ENCODE measurements around the gene SLC25A48. TPM values are rescaled to one million over a fixed set of nuclear protein-coding genes. Genes with fewer than 3 reads are reported as not detected.

SLC25A48 gene
- total and polyA plus RNA-seq, 7 donors: 1.6 to 7.2 (median 1.9) TPM; not detected in 4

DNA sequence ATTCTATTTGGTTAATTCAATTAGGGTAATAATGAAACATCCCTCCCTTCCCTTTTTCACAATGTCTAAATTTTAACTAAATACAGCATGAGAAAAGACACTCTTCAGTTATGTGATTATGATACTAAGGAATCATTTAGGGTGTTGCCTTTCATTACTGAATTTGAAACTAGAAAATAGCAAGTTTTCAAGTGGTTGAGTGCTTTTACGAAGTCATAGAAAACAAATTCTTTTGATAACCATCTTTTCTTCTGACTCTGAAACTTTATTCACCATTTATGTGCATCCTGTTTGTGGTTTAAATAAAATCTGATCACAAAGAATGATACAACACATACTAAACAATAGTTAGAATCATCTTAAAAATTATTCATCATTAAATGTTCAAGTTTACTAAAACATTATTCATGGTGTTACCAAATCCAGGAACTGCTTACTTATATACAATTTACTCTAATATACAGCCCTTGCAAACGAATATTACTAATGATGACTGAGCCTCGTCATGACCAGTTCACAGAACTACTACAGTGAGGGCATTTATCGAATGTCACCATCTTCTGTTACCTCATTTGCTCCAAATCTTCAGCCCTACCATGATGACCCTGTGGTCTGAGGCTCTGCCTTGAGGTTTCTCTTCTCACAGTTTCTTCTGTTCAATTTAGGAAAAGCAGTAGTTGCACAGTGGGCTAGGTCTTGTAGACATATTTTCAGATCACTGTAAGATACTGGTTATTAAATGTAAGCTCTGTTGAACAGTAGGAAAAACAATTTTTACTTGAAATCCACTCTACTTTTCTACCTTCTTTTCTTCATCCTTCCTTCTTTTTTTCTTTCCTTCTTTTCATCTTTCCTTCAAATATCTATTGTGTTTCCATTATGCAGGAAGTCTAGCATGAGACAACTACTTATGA is 79.5 kb downstream of the SLC25A48 start:
- intact Hi-C loops (cut with DNase I): no loop called here
- no peak for DNase-seq
- H3K27me3 ChIP-seq: peaks cover 4 to 24% (median 6%) of the 10 kb centered on the region in 3 donors
- no peak overlapping the region for H3K27ac ChIP-seq
- TF ChIP-seq POLR2A (IDR thresholded peaks at IDR 0.05) (no peak), POLR2AphosphoS5 (IDR thresholded peaks at IDR 0.05) (no peak), EP300 (IDR thresholded peaks at IDR 0.05) (no peak)
- TF ChIP-seq, protein P1, sequence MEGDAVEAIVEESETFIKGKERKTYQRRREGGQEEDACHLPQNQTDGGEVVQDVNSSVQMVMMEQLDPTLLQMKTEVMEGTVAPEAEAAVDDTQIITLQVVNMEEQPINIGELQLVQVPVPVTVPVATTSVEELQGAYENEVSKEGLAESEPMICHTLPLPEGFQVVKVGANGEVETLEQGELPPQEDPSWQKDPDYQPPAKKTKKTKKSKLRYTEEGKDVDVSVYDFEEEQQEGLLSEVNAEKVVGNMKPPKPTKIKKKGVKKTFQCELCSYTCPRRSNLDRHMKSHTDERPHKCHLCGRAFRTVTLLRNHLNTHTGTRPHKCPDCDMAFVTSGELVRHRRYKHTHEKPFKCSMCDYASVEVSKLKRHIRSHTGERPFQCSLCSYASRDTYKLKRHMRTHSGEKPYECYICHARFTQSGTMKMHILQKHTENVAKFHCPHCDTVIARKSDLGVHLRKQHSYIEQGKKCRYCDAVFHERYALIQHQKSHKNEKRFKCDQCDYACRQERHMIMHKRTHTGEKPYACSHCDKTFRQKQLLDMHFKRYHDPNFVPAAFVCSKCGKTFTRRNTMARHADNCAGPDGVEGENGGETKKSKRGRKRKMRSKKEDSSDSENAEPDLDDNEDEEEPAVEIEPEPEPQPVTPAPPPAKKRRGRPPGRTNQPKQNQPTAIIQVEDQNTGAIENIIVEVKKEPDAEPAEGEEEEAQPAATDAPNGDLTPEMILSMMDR (IDR thresholded peaks at IDR 0.05): no peak
- H3K4me1 ChIP-seq: no peaks in the 10 kb centered on the region
- 67 to 71% methylated on average over 4 of the region's 4 CpGs for WGBS, 2 donors
- no peaks in the 10 kb centered on the region for H3K36me3 ChIP-seq
- H3K9me3 ChIP-seq: no peaks in the 10 kb centered on the region
- no peak overlapping the region for H3K4me3 ChIP-seq

GRCh38 chr5:135915466-135916001 is 81.1 kb downstream of the SLC25A48 start:
- no peak for DNase-seq
- Histone ChIP-seq H3K4me3 (no peak overlapping the region), H3K36me3 (no peaks in the 10 kb centered on the region), H3K9me3 (no peaks in the 10 kb centered on the region), H3K27me3 (peaks cover 0 to 24% (median 6%) of the 10 kb centered on the region in 3 donors), H3K27ac (no peak overlapping the region), H3K4me1 (no peaks in the 10 kb centered on the region)
- intact Hi-C loops (cut with DNase I): no loop called here
- TF ChIP-seq, protein P1 (IDR thresholded peaks at IDR 0.05): no peak
- TF ChIP-seq POLR2AphosphoS5 (IDR thresholded peaks at IDR 0.05) (no peak), EP300 (IDR thresholded peaks at IDR 0.05) (no peak), POLR2A (IDR thresholded peaks at IDR 0.05) (no peak)
- 93 to 95% methylated on average over 5 of the region's 5 CpGs for WGBS, 2 donors

GRCh38 chr5:135916638-135917263 is 82.3 kb downstream of the SLC25A48 start:
- no peak for TF ChIP-seq POLR2AphosphoS5 (IDR thresholded peaks at IDR 0.05)
- no peak for TF ChIP-seq EP300 (IDR thresholded peaks at IDR 0.05)
- TF ChIP-seq, protein P1 (IDR thresholded peaks at IDR 0.05): no peak
- TF ChIP-seq POLR2A (IDR thresholded peaks at IDR 0.05): no peak
- 75 to 77% methylated on average over 8 of the region's 8 CpGs for WGBS, 2 donors
- peaks cover 0 to 16% (median 0%) of the 10 kb centered on the region in 3 donors for H3K27me3 ChIP-seq
- intact Hi-C loops (cut with DNase I): no loop called here
- H3K4me1 ChIP-seq: no peaks in the 10 kb centered on the region
- DNase-seq: no peak
- no peak overlapping the region for H3K4me3 ChIP-seq
- H3K36me3 ChIP-seq: no peaks in the 10 kb centered on the region
- no peaks in the 10 kb centered on the region for H3K9me3 ChIP-seq
- H3K27ac ChIP-seq: no peak overlapping the region

DNA sequence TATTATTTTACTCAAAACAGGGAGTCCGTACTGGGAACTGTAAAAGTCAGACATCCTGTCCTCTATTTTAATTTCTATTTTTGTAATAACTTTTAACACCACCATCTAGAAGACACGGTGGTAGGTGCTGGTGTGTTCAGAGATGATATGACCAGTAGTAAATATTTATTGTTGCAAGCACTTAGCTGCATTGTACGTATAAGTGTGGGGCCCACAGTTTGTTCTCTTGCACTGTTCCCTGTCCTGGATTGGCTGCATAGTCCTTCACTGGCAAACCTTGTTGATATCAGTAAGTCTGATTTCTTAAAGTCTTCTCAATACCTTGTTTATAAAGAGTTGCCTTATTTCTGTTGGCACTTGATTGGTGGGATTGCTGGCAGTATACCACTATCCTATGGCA is 85.7 kb downstream of the SLC25A48 start:
- WGBS, 2 donors: 45 to 64% methylated on average over 3 of the region's 3 CpGs
- Histone ChIP-seq H3K27ac (no peak overlapping the region), H3K36me3 (no peaks in the 10 kb centered on the region), H3K27me3 (peaks cover 0 to 10% (median 0%) of the 10 kb centered on the region in 3 donors), H3K4me1 (no peaks in the 10 kb centered on the region), H3K9me3 (no peaks in the 10 kb centered on the region), H3K4me3 (no peak overlapping the region)
- intact Hi-C loops (cut with DNase I): no loop called here
- no peak for TF ChIP-seq EP300 (IDR thresholded peaks at IDR 0.05)
- TF ChIP-seq, protein P1 (IDR thresholded peaks at IDR 0.05): no peak
- TF ChIP-seq POLR2A (IDR thresholded peaks at IDR 0.05): no peak
- no peak for TF ChIP-seq POLR2AphosphoS5 (IDR thresholded peaks at IDR 0.05)
- no peak for DNase-seq
